H1 (cell line): ENCODE results near the gene SLC26A8.

Source experiments
- BCL11A ChIP-seq, 2 experiments: IDR thresholded peaks; one replicate each; pipeline ENCODE4 v1.6.1; 2011; ENCODE audit warnings: low read depth in 2 of 2, low read length in 2 of 2, mild to moderate bottlenecking in 2 of 2
- BRCA1 ChIP-seq: IDR thresholded peaks from 2 replicates; pipeline ENCODE4 v1.6.1; 2012; ENCODE audit warnings: low read depth, low read length, improper control_type of control experiment
- EGR1 ChIP-seq: IDR thresholded peaks from 2 replicates; pipeline ENCODE4 v1.6.1; 2011; ENCODE audit warnings: low read depth, low read length, borderline replicate concordance
- EP300 ChIP-seq, 2 experiments: IDR thresholded peaks; 1 replicate in 1 of 2; 2 replicates in 1 of 2; pipeline ENCODE4 v1.6.1; 2011 to 2012; ENCODE audit warnings: low read depth in 2 of 2, low read length in 2 of 2, mild to moderate bottlenecking in 2 of 2, borderline replicate concordance in 1 of 2, inconsistent platforms in 1 of 2, moderate library complexity in 1 of 2
- EZH2 ChIP-seq: fragments of 200-600 bp; sonication (generic); IDR thresholded peaks from 2 replicates; pipeline ENCODE4 v1.7.1; 2012; ENCODE audit warnings: low read depth, mild to moderate bottlenecking, moderate library complexity, low read length, inconsistent platforms; ENCODE audit not compliant: severe bottlenecking
- JUN ChIP-seq: IDR thresholded peaks from 2 replicates; pipeline ENCODE4 v1.6.1; 2011; ENCODE audit warnings: low read depth, mild to moderate bottlenecking, improper control_type of control experiment, low read length
- MAX ChIP-seq: IDR thresholded peaks from 2 replicates; pipeline ENCODE4 v1.6.1; 2012; ENCODE audit warnings: inconsistent platforms
- POLR2A ChIP-seq, 2 experiments: IDR thresholded peaks; 1 replicate in 1 of 2; 2 replicates in 1 of 2; pipeline ENCODE4 v1.6.1; 2011; ENCODE audit warnings: low read depth in 2 of 2, low read length in 2 of 2, mild to moderate bottlenecking in 2 of 2; ENCODE audit errors: control extremely low read depth in 1 of 2
- POLR2AphosphoS5 ChIP-seq: IDR thresholded peaks from 2 replicates; pipeline ENCODE4 v1.6.1; 2011; ENCODE audit warnings: low read depth, low read length
- SIN3A ChIP-seq, 2 experiments: IDR thresholded peaks in 1 of 2; conservative IDR thresholded peaks in 1 of 2; 2 replicates each; pipeline ENCODE4 v1.6.1; 2011 to 2012; ENCODE audit warnings: low read length in 2 of 2, improper control_type of control experiment in 1 of 2, low read depth in 1 of 2, mild to moderate bottlenecking in 1 of 2
- TEAD4 ChIP-seq: IDR thresholded peaks from 2 replicates; pipeline ENCODE4 v1.6.1; 2012; ENCODE audit warnings: low read depth, low read length, inconsistent platforms, mixed read lengths
- ZNF274 ChIP-seq: IDR thresholded peaks from 2 replicates; pipeline ENCODE4 v1.7.0; 2012; ENCODE audit warnings: low read length, borderline replicate concordance; ENCODE audit errors: extremely low read depth
- TF ChIP-seq, protein P1 (sequence below), 3 experiments: IDR thresholded peaks; 1 replicate in 2 of 3; 2 replicates in 1 of 3; pipeline versions ENCODE4 v1.5.1 to v1.6.1; 2011; ENCODE audit warnings: low read length in 3 of 3, mild to moderate bottlenecking in 3 of 3, inconsistent platforms in 2 of 3, low read depth in 1 of 3, moderate library complexity in 1 of 3; ENCODE audit not compliant: insufficient read depth in 1 of 3; ENCODE audit errors: control extremely low read depth in 1 of 3

- TF ChIP-seq, protein P1, sequence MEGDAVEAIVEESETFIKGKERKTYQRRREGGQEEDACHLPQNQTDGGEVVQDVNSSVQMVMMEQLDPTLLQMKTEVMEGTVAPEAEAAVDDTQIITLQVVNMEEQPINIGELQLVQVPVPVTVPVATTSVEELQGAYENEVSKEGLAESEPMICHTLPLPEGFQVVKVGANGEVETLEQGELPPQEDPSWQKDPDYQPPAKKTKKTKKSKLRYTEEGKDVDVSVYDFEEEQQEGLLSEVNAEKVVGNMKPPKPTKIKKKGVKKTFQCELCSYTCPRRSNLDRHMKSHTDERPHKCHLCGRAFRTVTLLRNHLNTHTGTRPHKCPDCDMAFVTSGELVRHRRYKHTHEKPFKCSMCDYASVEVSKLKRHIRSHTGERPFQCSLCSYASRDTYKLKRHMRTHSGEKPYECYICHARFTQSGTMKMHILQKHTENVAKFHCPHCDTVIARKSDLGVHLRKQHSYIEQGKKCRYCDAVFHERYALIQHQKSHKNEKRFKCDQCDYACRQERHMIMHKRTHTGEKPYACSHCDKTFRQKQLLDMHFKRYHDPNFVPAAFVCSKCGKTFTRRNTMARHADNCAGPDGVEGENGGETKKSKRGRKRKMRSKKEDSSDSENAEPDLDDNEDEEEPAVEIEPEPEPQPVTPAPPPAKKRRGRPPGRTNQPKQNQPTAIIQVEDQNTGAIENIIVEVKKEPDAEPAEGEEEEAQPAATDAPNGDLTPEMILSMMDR (IDR thresholded peaks at IDR 0.05; ENCODE audit: control extremely low read depth in 1 of 3, insufficient read depth in 1 of 3, low read depth in 1 of 3, low read length in 3 of 3): no peak
- TF ChIP-seq POLR2AphosphoS5 (no peak), EGR1 (no peak), EZH2 (no peak), POLR2A (IDR thresholded peaks at IDR 0.05; ENCODE audit: control extremely low read depth in 1 of 2, low read depth in 2 of 2, low read length in 2 of 2) (no peak), BCL11A (IDR thresholded peaks at IDR 0.05; ENCODE audit: low read depth in 2 of 2, low read length in 2 of 2) (no peak), TEAD4 (no peak), ZNF274 (no peak), MAX (no peak), EP300 (IDR thresholded peaks at IDR 0.05; ENCODE audit: borderline replicate concordance in 1 of 2, low read depth in 2 of 2, low read length in 2 of 2) (no peak), JUN (no peak), SIN3A (conservative IDR thresholded peaks at IDR 0.05 in 1 of 2, IDR thresholded peaks at IDR 0.05 in 1 of 2; ENCODE audit: low read depth in 1 of 2, low read length in 2 of 2) (no peak), BRCA1 (no peak)
Measured at GRCh38 chr6:36025260-36025931, 955 bp upstream of the SLC26A8 start.
